Hematopoietic multipotent progenitor cell treated with erythropoietin and hydrocortisone succinate and interleukin-3 and kit ligand, for 8 days (in vitro differentiated cells): ENCODE measurements around the gene VAPB.
A peak's percentile ranks its signal among the peaks of the same experiment; 100 is the strongest.

Experiments used
- DNase-seq: peaks from one replicate; pipeline ENCODE4 v3.0.0-alpha.2; 2015

The VAPB gene

GRCh38 chr20:58438970-58439808, 50.2 kb downstream of the VAPB start:
- no peak for DNase-seq

- no peak for DNase-seq
Observed at GRCh38 chr20:58440021-58440767, 51.2 kb downstream of the VAPB start.

- no peak for DNase-seq
Observed at GRCh38 chr20:58441723-58442122, 52.7 kb downstream of the VAPB start.

- no peak for DNase-seq
Observed at GRCh38 chr20:58444746-58445255, 55.8 kb downstream of the VAPB start.

GRCh38 chr20:58446264-58446959, 57.4 kb downstream of the VAPB start:
- DNase-seq, result no peak

- DNase-seq, result no peak
Observed at GRCh38 chr20:58446960-58447265, 57.9 kb downstream of the VAPB start.

- DNase-seq, result peak; percentile 65
Observed at GRCh38 chr20:58447511-58448391, 58.7 kb downstream of the VAPB start.

GRCh38 chr20:58448958-58449357, 59.9 kb downstream of the VAPB start:
- no peak for DNase-seq

- DNase-seq, result no peak
Observed at GRCh38 chr20:58449681-58450221, 60.7 kb downstream of the VAPB start.

- DNase-seq, result no peak
Observed at GRCh38 chr20:58450254-58450653, 61.2 kb downstream of the VAPB start.

GRCh38 chr20:58452667-58453255, 63.7 kb downstream of the VAPB start:
- DNase-seq, result no peak

GRCh38 chr20:58453391-58453790, 64.4 kb downstream of the VAPB start:
- DNase-seq, result no peak

- no peak for DNase-seq
Observed at GRCh38 chr20:58454460-58454859, 65.4 kb downstream of the VAPB start.

- DNase-seq, result no peak
Observed at GRCh38 chr20:58457083-58457695, 68.2 kb downstream of the VAPB start.

- DNase-seq, result no peak
Observed at GRCh38 chr20:58458342-58459057, 69.5 kb downstream of the VAPB start.

- DNase-seq, result no peak
Observed at GRCh38 chr20:58459058-58459750, 70.2 kb downstream of the VAPB start.

GRCh38 chr20:58461104-58461503, 72.1 kb downstream of the VAPB start:
- no peak for DNase-seq

GRCh38 chr20:58461899-58462298, 72.9 kb downstream of the VAPB start:
- no peak for DNase-seq

GRCh38 chr20:58463256-58463655, 74.2 kb downstream of the VAPB start:
- DNase-seq, result no peak

- no peak for DNase-seq
Observed at GRCh38 chr20:58464838-58465237, 75.8 kb downstream of the VAPB start.
